ENCODE results near the gene HSFX2. TPM values are rescaled to one million over a fixed set of nuclear protein-coding genes. Genes with fewer than 3 reads are reported as not detected.
"Not testable (repeated sequence)": the region's sequence is repeated elsewhere in the genome, so short reads cannot be mapped to it uniquely, and the experiment has no call there.

HSFX2 gene
- total RNA-seq, 1 donor from 2014 or later = not detected

DNA sequence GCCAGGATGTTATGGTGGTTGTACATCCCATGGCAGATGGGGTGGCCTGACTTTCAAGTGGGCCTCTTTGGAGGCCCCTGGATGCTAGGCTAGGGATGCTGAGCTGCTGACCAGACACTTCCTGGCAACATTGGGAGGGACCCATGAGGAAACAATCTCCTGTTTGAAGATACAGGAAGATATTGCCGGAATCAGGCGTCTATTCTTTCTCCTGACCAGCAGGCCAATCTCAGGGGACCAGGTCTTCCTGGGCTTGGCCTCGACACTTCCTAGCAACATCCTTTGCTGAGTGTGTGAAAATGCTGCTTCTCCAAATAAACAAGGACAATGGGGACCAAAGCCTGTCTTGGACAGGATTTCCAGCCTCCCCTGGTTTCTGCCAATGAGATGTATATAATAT, 47.3 kb downstream of the HSFX2 start:
- DNase-seq; ATAC-seq (ENCODE audit: poor library complexity); intact Hi-C loops (cut with DNase I): not testable (repeated sequence)

DNA sequence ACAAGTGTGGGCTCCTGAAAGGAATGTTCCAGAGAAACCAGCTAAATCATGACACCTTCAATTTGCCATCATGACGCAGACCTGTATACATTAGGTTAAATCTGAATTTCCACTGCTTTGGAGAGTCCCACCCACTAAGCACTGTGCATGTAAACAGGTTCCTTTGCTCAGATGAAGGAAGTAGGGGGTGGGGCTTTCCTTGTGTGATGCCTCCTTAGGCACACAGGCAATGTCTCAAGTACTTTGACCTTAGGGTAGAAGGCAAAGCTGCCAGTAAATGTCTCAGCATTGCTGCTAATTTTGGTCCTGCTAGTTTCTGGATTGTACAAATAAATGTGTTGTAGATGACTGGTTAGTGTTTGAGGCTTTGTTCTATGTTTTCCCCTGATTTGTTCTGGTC, 48.2 kb downstream of the HSFX2 start:
- ATAC-seq (ENCODE audit: poor library complexity); intact Hi-C loops (cut with DNase I); DNase-seq: not testable (repeated sequence)

DNA sequence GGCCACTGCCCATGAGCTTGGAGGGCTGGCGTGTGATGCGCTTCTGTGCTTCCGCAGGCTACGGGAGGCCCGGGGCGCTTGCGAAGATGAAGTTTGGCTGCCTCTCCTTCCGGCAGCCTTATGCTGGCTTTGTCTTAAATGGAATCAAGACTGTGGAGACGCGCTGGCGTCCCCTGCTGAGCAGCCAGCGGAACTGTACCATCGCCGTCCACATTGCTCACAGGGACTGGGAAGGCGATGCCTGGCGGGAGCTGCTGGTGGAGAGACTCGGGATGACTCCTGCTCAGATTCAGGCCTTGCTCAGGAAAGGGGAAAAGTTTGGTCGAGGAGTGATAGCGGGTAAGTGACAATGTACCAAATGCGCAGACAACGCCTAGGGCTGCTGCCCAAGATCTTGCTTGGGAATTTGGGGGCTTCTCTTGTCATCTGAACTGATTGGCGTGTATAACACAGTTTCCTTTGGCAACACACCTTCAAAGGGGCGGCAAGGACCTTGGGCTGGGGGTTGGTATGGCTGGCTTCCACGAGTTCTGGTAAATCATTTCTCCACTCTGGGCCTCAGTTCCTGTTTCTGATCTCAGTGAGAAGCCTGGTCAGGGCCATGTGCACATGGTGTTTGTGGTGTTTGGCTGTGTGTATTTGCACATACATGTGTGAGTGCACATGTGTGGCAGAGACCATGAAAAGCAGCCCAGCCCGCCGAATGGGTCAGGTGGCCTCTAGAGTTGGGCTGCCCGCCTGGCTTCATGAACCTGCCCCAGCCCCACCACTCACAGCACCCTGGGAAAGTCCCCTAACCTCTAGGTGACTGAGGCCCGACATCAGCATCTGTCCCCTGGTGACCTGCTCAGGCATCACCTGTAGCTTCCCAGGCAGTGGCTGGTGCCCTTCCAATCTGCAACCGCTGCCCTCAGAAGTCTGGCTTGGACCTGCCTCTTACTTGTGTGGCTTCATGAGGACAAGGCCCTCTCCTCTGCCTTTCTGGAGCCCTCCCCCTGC, 49.3 kb downstream of the HSFX2 start:
- DNase-seq; ATAC-seq (ENCODE audit: poor library complexity); intact Hi-C loops (cut with DNase I): not testable (repeated sequence)

Other genes starting within 250 kb of the HSFX2 start
- 75.9 TPM for gene IDS, start 90.0 kb downstream of the HSFX2 start, total RNA-seq
- 26.9 TPM for gene EOLA1, start 54.3 kb downstream of the HSFX2 start, total RNA-seq
- not detected for gene HSFX3, start 45.4 kb downstream of the HSFX2 start, total RNA-seq
- not detected for gene MAGEA9B, start 7.9 kb downstream of the HSFX2 start, total RNA-seq
- 28.9 TPM for gene TMEM185A, start 36.5 kb upstream of the HSFX2 start, total RNA-seq
- gene MAGEA11, start 116.7 kb upstream of the HSFX2 start, total RNA-seq = not detected
- 1.9 TPM for gene HSFX1, start 178.8 kb upstream of the HSFX2 start, total RNA-seq
- not detected for gene MAGEA9, start 186.6 kb upstream of the HSFX2 start, total RNA-seq